Thyroid gland (tissue), 4 donors: ENCODE measurements around the gene SPAG6. TPM values are rescaled to one million over a fixed set of nuclear protein-coding genes. Genes with fewer than 3 reads are reported as not detected.

ENCODE experiments used
- DNase-seq, 2 donors: peaks; one replicate each; pipeline ENCODE4 v3.0.0-alpha.2; 2019
- H3K27ac ChIP-seq, 3 donors: fragments of 200-600 bp; sonication (generic); 1 replicate in 2 of 3; 2 replicates in 1 of 3; pipeline ENCODE4 v1.5.1; 2016 to 2019; ENCODE audit warnings: mild to moderate bottlenecking in 1 of 3, moderate library complexity in 1 of 3
- H3K27me3 ChIP-seq: fragments of 200-600 bp; sonication (generic); one replicate; pipeline ENCODE4 v1.5.1; 2019
- H3K36me3 ChIP-seq, 2 donors: fragments of 200-600 bp; sonication (generic); one replicate each; pipeline ENCODE4 v1.5.1; 2016 to 2019
- H3K4me1 ChIP-seq, 2 donors: fragments of 200-600 bp; sonication (generic); one replicate each; pipeline ENCODE4 v1.5.1; 2017 to 2019
- H3K4me3 ChIP-seq, 3 donors: fragments of 200-600 bp; sonication (generic); replicated peaks in 1 of 3; 1 replicate in 2 of 3; 2 replicates in 1 of 3; pipeline ENCODE4 v1.5.1; 2016; ENCODE audit warnings: mild to moderate bottlenecking in 1 of 3
- H3K9me3 ChIP-seq: fragments of 200-600 bp; sonication (generic); one replicate; pipeline ENCODE4 v1.5.1; 2017
- POLR2A ChIP-seq, 2 donors: fragments of 450-650 bp; IDR thresholded peaks; one replicate each; pipeline ENCODE4 v1.6.1; 2017; ENCODE audit warnings: antibody characterized with exemption in 2 of 2, mild to moderate bottlenecking in 2 of 2, moderate library complexity in 1 of 2
- WGBS, 2 donors: methylation state at CpG; one replicate each; pipeline ENCODE4 v1.1.5; 2017; 5-methylcytosine and 5-hydroxymethylcytosine counted together
- intact Hi-C: fragments of 100-400 bp; cut with DNase I; formaldehyde crosslinking; loops from one replicate; pipeline ENCODE4 v1.15.1; 2023
- total RNA-seq, 4 donors: library from RNA; depleted of rRNA; stranded (reverse); fragments of >200 nt; gene quantifications; one replicate each; pipeline ENCODE4 v1.2.3, GENCODE V29; 2016
- TF ChIP-seq, protein P1 (sequence below), 6 experiments: fragments of 200-600 bp in 3 of 6; fragments of 450-650 bp in 3 of 6; sonication (generic) in 3 of 6; IDR thresholded peaks; one replicate each; pipeline ENCODE4 v1.5.1; 2016 to 2019; ENCODE audit warnings: antibody characterized with exemption in 6 of 6, mild to moderate bottlenecking in 2 of 6, inconsistent platforms in 1 of 6, moderate library complexity in 1 of 6

SPAG6 gene
- total RNA-seq, 4 donors from 2014 or later = 0.27 TPM; not detected in 3

DNA sequence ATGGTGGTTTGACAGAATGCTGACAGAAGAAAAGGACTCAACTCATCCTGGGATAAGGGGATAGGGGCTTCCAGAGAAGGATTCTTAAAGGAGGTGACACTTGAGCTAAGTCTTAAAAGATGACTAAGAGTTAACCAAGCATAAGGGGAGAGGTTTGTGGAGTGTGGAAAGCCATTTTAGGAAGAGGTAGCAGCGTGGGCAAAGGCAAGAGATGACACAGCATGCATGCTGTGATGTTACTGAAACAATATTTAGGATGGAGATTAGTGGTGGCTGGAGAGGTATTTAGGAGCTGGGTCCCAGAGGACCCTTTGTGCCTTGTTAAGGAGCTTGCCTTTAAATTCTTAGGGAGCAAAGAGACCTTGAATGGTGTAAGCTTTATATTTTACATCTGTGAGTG lies 65.1 kb downstream of the SPAG6 start:
- no peak for DNase-seq
- no peaks in the 10 kb centered on the region for H3K27me3 ChIP-seq
- no peaks in the 10 kb centered on the region for H3K9me3 ChIP-seq
- H3K4me1 ChIP-seq = no peaks in the 10 kb centered on the region
- no peaks in the 10 kb centered on the region for H3K36me3 ChIP-seq
- TF ChIP-seq POLR2A (IDR thresholded peaks at IDR 0.05) = no peak
- TF ChIP-seq, protein P1, sequence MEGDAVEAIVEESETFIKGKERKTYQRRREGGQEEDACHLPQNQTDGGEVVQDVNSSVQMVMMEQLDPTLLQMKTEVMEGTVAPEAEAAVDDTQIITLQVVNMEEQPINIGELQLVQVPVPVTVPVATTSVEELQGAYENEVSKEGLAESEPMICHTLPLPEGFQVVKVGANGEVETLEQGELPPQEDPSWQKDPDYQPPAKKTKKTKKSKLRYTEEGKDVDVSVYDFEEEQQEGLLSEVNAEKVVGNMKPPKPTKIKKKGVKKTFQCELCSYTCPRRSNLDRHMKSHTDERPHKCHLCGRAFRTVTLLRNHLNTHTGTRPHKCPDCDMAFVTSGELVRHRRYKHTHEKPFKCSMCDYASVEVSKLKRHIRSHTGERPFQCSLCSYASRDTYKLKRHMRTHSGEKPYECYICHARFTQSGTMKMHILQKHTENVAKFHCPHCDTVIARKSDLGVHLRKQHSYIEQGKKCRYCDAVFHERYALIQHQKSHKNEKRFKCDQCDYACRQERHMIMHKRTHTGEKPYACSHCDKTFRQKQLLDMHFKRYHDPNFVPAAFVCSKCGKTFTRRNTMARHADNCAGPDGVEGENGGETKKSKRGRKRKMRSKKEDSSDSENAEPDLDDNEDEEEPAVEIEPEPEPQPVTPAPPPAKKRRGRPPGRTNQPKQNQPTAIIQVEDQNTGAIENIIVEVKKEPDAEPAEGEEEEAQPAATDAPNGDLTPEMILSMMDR (IDR thresholded peaks at IDR 0.05) = no peak
- no peak overlapping the region for H3K27ac ChIP-seq
- no peak overlapping the region for H3K4me3 ChIP-seq
- intact Hi-C loops = no loop called here
- WGBS, 2 donors = 36 to 37% methylated on average over 1 of the region's 1 CpG

DNA sequence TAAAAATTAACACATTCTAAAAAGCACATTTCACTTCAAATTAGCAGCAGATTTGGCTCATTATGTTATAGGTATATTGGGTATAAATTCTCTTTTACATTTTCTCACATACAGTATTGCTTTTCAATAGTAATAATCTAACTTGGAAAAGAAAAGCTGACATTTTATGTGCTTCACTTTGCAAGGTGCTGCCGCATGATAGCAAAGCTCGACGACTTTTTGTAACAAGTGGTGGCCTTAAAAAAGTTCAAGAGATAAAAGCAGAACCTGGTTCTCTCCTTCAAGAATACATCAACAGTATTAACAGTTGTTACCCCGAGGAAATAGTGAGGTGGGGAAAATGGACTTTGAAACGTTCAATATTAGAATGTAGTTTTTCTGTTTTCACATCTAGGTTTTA lies 65.5 kb downstream of the SPAG6 start:
- Histone ChIP-seq H3K27ac (no peak overlapping the region), H3K27me3 (no peaks in the 10 kb centered on the region), H3K4me3 (no peak overlapping the region), H3K4me1 (no peaks in the 10 kb centered on the region), H3K9me3 (no peaks in the 10 kb centered on the region), H3K36me3 (no peaks in the 10 kb centered on the region)
- intact Hi-C loops = no loop called here
- TF ChIP-seq, protein P1 (IDR thresholded peaks at IDR 0.05) = no peak
- TF ChIP-seq POLR2A (IDR thresholded peaks at IDR 0.05) = no peak
- no peak for DNase-seq
- WGBS, 2 donors = 87 to 92% methylated on average over 5 of the region's 5 CpGs

DNA sequence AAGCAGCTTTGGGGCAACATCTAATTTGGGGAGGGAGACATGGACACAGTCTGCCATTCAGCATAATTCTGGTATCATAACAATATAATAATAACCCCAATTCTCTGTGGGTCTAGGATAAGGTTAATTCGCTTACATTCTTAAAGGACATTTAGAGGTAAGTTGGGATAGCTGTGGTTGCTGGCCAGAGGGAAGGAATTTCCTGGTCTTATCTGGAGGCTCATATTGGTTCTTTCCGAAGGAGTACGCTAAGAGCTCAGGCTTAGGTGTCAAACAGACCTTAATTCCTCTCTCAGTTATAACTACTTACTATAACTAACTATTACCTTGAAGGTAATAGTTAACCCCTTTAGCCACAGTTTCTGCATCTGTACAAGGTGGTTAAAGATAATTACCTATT lies 68.8 kb downstream of the SPAG6 start:
- WGBS, 2 donors = 92 to 95% methylated on average over 3 of the region's 3 CpGs
- H3K4me3 ChIP-seq = no peak overlapping the region
- TF ChIP-seq POLR2A (IDR thresholded peaks at IDR 0.05) = no peak
- TF ChIP-seq, protein P1 (IDR thresholded peaks at IDR 0.05) = no peak

DNA sequence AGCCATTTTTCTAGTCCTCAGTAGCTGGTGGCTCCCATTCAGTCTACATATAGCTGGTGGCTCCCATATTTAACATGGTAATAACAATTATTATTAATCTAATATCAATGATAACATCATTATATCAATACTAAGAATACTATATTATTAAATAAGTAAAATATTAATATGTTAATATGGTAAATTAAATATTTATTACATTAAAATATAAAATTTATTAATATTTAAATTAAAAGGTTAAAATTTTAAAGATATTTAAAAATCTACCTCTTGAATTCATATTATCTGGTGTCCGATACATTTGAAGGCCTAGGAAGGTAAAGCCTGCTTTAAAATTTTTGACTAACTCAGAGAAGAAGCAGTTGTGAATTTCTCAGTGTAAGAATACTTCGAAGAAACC lies 69.8 kb downstream of the SPAG6 start:
- H3K27ac ChIP-seq = no peak overlapping the region
- intact Hi-C loops = no loop called here
- 87 to 89% methylated on average over 2 of the region's 2 CpGs for WGBS, 2 donors
- H3K27me3 ChIP-seq = no peaks in the 10 kb centered on the region
- no peaks in the 10 kb centered on the region for H3K36me3 ChIP-seq
- no peak for DNase-seq
- no peak for TF ChIP-seq POLR2A (IDR thresholded peaks at IDR 0.05)
- TF ChIP-seq, protein P1 (IDR thresholded peaks at IDR 0.05) = no peak
- no peaks in the 10 kb centered on the region for H3K4me1 ChIP-seq
- H3K9me3 ChIP-seq = no peaks in the 10 kb centered on the region
- H3K4me3 ChIP-seq = no peak overlapping the region

More for the DNA sequence above, 68.8 kb downstream of the SPAG6 start:
- DNase-seq = no peak
- Histone ChIP-seq H3K36me3 (no peaks in the 10 kb centered on the region), H3K27ac (no peak overlapping the region), H3K4me1 (no peaks in the 10 kb centered on the region), H3K27me3 (no peaks in the 10 kb centered on the region), H3K9me3 (no peaks in the 10 kb centered on the region)
- intact Hi-C loops = no loop called here

DNA sequence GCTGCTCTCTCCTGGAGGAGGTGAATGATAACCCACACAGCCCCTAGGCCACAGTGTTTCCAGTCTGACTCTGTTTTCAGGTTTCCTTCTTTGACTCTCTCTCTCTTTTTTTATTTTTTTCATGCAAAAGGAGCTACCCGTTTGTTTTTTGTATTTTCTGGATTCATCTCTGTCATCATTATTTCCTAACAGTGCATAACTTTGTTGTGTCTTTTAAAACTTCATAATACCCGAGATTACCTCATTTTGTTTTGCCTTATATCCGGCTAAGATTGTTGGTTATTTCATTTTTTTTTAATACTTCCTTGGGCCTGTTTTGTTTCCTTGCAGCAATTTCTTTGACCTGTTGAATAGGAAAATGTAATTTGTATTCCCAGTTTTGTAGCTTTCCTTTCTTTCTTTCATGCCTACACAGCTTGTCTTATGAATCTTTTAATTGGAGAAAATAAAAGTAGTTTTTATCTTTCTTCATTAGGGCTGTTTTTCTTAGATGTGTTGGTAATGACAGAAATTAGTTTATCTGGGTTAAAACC lies 72.5 kb downstream of the SPAG6 start:
- TF ChIP-seq POLR2A (IDR thresholded peaks at IDR 0.05) = no peak
- TF ChIP-seq, protein P1 (IDR thresholded peaks at IDR 0.05) = no peak
- Histone ChIP-seq H3K27me3 (no peaks in the 10 kb centered on the region), H3K36me3 (no peaks in the 10 kb centered on the region), H3K27ac (no peak overlapping the region), H3K4me1 (no peaks in the 10 kb centered on the region), H3K4me3 (no peak overlapping the region), H3K9me3 (no peaks in the 10 kb centered on the region)
- 65 to 83% methylated on average over 3 of the region's 3 CpGs for WGBS, 2 donors
- DNase-seq = no peak
- intact Hi-C loops = no loop called here
